Activated T-helper 1 cell treated with Interleukin-2 at 50 U/mL for 16 hours (primary cell): ENCODE measurements around the gene PSD.

Experiments used
- DNase-seq: peaks from one replicate; pipeline ENCODE4 v3.0.0-alpha.2; 2020; ENCODE audit warnings: low read depth

PSD gene

DNA sequence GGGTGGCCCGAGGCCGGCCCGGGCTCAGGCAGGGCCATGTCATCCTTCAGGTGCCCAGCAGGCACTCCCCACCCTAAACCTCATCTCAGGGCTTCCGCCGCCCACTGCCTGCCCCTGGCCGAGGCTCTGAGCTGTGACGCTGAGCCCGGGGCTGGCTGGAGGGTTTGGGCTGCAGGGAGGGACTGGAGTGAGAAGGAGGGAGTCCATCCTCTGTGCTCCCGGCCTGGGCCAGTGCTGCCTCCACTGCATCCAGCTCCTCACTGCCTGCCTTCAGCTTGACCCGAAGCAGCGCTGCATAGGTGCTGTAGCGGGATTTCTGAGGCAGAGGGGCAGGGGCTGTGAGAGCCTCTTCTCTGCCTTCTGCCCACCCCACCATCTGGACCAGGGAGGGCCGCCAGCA, 15.5 kb downstream of the PSD start:
- DNase-seq, result no peak

DNA sequence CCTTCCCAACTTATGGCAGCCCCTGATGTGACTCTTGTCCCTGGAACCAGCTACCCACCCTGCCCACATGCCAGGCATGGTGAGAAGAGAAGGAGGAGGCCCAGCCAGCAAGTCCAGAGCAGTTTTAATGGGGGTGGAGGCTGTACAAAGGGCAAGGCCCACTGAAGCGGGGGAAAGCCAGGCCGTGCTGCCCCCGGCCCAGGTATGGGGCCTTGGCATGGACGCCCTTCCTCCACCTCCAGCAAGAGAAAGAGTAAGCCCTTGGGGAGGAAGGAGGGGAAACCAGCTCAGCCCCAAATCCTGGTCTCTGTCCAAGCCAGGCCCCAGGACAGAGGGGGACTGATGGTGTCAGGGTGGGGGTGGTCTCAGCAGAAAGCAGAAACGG, 16.1 kb downstream of the PSD start:
- no peak for DNase-seq

DNA sequence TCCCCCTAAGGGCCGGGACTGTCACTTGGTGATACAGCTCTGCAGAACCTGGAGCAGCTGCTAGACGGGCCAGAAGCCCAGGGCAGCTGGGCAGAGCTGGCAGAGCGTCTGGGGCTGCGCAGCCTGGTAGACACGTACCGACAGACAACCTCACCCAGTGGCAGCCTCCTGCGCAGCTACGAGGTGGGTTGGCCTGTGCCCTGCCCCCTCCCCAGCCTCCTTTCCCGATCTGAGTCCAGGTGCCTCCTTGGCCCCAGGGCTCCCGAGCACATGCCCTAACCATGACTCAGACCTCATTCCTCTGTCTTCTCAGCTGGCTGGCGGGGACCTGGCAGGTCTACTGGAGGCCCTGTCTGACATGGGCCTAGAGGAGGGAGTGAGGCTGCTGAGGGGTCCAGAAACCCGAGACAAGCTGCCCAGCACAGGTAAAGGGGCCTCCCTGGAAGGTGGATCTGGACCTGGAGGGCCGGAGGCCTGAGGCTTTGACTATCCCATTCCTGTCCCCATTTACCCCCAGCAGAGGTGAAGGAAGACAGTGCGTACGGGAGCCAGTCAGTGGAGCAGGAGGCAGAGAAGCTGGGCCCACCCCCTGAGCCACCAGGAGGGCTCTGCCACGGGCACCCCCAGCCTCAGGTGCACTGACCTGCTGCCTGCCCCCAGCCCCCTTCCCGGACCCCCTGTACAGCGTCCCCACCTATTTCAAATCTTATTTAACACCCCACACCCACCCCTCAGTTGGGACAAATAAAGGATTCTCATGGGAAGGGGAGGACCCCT, 16.7 kb downstream of the PSD start:
- no peak for DNase-seq

DNA sequence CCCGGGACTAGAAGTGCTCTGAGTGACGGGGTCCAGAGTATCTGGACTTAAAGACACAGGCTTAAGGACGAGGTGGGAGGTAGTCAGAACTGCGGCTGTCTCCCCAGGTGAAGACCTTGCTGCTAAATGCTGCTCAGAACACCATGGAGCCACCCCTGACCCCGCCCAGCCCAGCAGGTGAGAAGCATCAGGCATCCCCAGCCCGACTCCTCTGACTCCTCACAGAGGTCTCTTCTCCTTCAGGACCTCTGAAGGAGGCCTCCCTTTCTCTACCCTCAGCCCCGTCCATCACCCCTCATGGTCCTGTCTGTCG, 17.3 kb downstream of the PSD start:
- DNase-seq, result no peak

DNA sequence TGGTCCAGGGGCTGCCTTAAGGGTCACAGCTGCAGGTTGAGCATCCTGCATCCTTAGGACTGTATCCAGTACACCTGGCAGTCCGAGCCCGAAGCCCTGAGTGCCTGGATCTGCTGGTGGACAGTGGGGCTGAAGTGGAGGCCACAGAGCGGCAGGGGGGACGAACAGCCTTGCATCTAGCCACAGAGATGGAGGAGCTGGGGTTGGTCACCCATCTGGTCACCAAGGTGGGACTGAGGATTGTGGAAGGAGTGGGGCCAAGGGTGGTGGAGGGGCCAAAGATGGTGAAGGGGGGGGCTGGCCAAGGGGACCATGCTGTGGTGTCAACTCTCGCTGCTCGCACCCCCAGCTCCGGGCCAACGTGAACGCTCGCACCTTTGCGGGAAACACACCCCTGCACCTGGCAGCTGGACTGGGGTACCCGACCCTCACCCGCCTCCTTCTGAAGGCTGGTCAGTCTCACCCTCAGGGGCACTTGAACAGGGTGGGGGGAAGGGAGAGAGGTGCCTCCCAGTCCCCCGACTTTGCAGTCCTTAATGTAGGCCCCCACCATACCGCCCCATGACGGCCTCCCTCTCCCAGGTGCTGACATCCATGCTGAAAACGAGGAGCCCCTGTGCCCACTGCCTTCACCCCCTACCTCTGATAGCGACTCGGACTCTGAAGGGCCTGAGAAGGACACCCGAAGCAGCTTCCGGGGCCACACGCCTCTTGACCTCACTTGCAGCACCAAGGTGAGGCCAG, 17.8 kb downstream of the PSD start:
- DNase-seq, result no peak

DNA sequence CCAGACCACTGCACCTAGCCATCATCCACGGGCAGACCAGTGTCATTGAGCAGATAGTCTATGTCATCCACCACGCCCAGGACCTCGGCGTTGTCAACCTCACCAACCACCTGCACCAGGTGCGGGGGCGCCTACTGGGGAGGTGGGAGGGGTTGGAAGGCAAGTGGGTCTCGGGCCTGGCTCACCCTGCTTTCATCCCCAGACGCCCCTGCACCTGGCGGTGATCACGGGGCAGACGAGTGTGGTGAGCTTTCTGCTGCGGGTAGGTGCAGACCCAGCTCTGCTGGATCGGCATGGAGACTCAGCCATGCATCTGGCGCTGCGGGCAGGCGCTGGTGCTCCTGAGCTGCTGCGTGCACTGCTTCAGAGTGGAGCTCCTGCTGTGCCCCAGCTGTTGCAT, 18.5 kb downstream of the PSD start:
- DNase-seq, result no peak

DNA sequence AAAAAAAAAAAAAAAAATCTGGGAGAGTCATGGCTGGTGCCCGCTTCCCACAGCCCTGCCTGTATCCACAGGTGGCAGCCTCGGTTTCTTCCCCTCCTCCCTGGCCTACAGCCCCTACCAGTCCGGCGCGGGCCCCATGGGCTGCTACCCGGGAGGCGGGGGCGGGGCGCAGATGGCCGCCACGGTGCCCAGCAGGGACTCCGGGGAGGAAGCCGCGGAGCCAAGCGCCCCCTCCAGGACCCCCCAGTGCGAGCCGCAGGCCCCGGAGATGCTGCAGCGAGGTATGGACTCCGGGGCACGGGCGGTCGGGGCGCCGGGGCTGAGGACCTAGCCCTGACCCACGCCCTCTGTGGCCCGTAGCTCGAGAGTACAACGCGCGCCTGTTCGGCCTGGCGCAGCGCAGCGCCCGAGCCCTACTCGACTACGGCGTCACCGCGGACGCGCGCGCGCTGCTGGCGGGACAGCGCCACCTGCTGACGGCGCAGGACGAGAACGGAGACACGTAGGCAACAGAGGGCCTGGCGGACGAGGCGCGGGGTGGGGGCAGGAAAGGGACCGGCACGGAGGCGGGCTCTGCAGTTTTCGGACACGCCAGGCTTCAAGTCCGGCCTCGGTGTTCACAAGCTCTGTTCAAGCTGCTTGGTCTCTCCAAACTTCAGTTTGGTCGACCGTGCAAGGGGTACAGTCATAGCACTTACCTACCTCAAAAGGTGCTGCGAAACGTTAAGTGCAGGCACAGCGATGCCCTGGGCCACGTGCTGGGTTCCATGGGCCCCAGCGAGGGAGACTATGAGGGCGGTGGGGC, 19.2 kb downstream of the PSD start:
- peak; percentile 77 for DNase-seq

DNA sequence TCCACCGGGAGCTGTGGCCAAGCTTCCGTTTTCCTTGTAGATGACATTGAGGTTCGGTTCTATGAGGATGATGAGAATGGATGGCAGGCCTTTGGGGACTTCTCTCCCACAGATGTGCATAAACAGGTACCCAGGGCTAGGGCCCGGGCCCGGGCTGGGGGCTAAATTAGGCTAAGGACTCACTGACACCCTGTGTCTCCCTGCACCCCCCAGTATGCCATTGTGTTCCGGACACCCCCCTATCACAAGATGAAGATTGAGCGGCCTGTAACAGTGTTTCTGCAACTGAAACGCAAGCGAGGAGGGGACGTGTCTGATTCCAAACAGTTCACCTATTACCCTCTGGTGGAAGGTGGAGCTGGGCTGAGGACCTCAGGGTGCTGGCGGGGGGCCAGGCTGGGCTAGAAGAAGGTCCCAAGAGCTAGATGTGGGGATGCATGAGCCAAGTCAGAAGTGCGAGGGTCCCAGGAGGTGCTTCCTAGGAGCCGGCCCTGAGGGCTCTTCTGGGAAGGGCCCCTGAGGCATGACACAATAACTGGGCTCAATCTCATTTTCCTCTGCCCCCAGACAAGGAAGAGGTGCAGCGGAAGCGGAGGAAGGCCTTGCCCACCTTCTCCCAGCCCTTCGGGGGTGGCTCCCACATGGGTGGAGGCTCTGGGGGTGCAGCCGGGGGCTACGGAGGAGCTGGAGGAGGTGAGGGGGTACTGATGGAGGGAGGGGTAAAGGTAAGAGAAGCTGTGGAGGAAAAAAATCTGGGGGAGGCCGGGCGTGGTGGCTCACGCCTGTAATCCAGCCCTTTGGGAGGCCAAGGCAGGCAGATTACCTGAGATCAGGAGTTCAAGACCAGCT, 20.2 kb downstream of the PSD start:
- no peak for DNase-seq

DNA sequence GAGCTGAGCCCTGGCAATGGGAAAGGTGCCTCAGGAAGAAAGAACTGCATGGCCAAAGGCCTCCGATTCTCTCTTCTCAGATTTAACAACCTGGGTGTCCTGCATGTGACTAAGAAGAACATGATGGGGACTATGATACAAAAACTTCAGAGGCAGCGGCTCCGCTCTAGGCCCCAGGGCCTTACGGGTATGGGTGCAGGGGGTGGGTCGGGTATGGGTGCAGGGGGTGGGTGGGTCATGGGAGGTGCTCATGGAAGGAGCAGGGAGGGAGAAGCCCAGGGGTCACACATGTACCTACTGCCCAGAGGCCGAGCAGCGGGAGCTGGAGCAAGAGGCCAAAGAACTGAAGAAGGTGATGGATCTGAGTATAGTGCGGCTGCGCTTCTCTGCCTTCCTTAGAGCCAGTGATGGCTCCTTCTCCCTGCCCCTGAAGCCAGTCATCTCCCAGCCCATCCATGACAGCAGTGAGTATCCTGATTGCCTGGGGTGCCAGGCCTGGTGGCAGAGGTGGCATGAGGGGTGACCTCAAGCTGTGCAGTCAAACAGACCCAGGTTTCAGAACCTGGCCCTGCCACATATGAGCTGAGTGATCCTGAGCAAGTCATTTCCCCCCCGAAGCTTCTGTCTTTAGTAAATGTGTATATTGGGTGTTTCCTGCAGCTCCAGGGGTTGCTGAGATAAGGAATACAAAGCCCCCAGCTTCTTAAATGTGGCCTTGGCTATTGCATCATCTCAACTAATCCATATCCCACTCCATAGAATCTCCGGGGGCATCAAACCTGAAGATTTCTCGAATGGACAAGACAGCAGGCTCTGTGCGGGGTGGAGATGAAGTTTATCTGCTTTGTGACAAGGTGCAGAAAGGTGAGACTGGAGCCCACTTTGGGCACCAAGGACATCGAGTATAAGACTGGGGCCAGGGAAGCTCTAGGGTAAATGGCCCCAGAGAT, 21.1 kb downstream of the PSD start:
- no peak for DNase-seq

DNA sequence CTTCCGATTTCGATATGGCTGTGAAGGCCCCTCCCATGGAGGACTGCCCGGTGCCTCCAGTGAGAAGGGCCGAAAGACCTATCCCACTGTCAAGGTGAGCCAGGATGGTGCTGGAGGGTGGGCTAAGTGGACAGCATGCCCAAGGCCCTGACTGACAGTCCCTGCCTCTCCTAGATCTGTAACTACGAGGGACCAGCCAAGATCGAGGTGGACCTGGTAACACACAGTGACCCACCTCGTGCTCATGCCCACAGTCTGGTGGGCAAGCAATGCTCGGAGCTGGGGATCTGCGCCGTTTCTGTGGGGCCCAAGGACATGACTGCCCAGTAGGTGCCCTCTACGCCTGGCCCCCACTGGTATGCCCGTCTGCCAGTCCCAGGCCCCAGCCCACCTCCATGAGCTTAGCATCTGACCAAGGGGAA, 21.8 kb downstream of the PSD start:
- no peak for DNase-seq

DNA sequence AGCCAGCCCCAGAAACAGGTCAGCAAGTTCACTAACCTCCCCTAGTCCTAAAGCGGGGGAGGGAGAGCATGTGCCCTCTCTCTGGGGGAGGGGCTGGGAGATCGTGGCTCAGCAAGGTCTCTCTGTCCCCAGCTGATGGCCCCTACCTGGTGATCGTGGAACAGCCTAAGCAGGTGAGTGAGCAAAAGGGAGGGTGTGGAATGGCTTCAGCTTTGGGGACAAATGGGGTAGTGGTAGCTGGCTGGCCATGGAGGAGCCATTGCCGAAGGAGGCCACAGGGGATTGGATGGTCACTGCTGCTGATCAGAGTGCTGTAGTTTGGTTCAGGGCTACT, 22.3 kb downstream of the PSD start:
- no peak for DNase-seq

DNA sequence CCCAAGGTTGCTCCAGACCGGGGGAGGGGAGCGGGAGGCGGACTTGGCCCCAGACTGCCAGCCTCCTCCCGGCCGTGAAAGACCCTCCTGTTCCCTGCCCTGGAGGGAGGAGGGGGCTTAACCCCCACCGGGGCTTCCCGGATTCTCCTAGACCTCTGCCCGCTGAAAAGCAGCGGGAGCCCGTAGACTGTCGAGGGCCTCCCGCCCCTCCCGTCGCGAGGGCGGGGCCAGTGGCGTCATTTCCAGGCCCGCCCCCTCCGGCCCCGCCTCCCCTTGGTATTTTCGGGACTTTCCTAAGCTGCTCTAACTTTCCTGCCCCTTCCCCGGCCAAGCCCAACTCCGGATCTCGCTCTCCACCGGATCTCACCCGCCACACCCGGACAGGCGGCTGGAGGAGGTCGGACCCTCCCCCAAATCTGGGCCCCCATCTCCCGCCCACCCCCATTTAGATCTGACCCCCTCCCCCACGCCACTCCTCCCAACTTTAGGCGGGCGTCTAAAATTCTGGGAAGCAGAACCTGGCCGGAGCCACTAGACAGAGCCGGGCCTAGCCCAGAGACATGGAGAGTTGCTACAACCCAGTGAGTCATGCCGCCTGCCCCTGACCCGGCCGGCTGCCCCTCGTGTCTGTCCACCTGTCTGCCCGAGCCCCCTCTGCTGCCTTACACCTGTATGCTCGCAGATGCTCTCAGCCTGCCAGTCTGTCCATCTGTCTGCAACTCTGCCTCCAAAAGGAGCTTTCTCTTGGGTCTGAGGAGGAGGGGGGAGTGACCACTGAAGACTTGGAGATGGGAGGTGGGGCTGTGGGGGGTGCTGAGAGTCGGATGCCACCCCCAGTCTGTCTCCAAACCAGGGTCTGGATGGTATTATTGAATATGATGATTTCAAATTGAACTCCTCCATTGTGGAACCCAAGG, 22.9 kb downstream of the PSD start, which contains the start of gene NFKB2:
Gene NFKB2 (plus strand): TSS at position 306 of the 917 bp plus-strand sequence. CDS start 255 bp downstream, at position 561.
- DNase-seq, result peak; percentile 87

DNA sequence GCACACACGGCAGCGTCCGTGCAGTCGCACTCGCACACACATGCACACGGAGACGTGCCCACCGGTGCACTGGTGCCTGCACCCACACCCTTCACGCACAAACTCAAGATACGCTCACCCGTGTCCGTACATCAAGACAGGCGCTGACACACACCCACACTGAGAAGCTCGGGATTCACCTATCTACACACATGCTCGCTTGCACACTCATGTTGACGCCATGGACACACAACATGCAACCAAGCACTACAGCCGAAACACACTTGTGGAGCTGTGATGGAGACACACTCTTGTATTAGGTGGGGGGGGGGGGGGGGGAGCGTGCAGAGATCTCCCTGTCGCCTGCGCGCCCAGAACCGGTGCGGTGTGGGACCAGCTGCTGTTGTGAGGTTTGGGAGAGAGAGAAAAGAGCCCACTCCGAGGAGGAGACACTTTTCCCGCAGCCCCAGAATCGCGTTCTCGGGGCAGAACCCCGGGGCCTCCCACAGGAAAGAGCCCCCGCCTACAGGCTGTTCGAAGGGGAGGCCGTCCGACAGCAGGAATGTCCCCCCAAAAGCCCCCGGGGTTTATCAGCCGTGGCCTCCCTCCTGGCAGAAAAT, 23.7 kb downstream of the PSD start:
- DNase-seq, result no peak

DNA sequence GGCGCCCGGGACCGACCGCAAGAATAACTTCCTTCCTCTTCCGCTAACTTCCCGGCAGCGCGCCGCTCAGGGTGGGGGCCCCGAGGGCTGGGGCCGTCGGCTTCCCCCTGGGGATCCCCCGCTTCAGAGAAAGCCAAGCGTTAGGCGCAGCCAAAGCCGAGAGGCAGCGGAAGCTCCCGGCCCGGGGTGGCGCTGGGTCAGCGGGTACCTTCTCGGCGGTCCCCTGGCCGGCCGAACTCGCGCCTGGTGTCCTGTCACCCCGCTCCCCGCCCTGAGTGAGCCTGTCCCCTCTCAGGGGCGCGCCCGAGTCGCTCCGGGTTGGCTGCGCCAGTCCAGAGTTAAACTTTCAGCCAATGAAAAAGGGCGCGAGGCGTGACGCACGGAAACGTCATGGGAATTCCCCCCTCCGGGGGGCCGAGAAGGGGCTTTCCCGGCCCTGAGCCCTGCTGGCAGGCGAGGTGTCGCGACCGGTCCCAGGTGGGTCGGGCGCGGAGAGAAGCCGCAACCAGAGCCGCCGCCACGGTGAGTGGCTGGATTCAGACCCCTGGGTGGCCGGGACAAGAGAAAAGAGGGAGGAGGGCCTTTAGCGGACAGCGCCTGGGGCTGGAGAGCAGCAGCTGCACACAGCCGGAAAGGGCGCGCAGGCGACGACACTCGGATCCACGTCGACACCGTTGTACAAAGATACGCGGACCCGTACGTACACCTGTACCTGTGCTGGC, 24.3 kb downstream of the PSD start:
- peak; percentile 95 for DNase-seq

DNA sequence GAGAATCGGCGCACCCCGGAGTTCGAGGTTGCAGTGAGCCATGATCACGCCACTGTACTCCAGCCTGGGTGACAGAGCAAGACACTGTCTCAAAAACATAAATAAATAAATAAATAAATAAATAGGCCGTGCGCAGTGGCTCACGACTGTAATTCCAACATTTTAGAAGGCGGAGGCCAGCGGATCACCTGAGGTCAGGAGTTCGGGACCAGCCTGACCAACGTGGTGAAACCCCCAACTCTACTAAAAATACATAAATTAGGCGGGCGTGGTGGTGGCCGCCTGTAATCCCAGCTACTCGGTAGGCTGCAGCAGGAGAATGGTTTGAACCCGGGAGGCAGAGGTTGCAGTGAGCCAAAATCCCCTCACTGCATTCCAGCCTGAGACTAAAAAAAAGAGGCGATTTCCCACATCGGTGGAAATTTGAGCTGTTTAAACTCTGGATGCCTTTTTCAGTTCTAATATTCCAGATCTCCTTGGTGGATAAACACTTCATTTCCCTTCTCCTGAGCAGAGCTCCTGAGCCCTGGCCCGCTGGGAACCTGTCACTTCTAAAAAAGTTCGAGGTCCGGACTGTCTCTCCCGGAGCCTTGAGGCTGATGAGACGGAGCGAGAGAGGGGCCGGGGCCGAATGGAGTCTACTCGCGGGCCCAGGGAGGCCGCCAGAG, 25.0 kb downstream of the PSD start:
- no peak for DNase-seq

DNA sequence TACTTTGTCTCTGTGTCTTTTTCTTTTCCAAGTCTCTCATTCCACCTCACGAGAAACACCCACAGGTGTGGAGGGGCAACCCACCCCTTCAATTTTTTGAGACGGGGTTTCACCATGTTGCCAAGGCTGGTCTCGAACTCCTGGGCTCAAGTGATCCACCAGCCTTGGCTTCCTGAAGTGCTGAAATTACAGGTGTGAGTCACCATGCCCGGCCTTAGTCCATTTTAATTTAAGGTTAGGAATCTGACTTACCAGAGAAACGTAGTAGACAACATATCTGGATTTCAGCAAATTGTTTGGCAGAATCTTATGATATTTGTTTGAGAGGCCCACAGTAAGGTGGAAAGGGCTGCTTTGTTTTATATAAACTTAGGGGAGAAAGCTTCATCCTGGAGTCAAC, 26.3 kb downstream of the PSD start:
- DNase-seq, result no peak

DNA sequence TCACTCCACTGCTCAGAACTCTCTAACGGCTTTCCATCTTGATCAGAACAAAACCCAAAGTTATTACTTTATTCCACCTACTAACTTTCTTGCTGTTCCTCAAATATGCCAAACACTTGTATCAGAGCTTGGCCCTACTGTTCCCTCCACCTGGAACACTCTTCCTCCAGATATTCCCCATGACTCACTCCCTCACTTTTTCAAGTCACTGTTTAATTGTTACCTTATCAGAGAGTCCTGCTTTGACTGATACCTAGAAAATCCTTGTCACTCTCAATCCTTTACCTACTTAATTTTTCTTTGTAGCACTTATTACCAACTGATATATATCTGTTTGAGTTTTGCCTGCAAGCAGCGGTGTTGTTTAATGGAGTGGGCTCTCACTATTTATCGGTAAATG, 28.7 kb downstream of the PSD start:
- no peak for DNase-seq
